Measurements from ENCODE around the gene PNPLA3. TPM values are rescaled to one million over a fixed set of nuclear protein-coding genes. Genes with fewer than 3 reads are reported as not detected.

Gene PNPLA3
- total RNA-seq, 4 donors from 2014 or later, result 0.32 TPM; not detected in 3

DNA sequence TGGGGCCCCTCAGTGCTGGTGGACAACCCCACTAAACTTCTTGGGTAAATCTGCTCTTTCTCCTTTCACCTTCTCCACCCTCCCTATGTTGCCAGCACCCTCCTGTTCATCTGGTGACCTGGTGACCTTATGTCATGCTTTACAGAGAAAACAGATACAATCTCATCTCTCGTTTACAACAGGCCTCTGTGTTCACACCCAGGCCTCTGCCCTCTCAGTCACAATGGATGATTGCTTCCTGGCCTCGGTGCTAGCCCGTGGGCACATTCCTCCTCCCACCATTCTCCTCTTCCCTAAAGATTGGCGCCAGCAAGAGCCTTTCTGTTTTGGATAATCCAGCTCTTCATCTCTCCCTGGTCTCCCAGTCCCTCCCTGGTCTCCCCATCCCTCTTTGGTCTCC is 12.3 kb upstream of the PNPLA3 start:
- Histone ChIP-seq H3K27me3 (peaks cover 5% of the 10 kb centered on the region), H3K4me3 (no peak overlapping the region), H3K36me3 (no peaks in the 10 kb centered on the region), H3K4me1 (no peaks in the 10 kb centered on the region), H3K27ac (no peak overlapping the region), H3K9me3 (no peaks in the 10 kb centered on the region)
- in situ Hi-C loops (cut with MboI; ENCODE audit: low pct_ligation_motif_present in 1 of 4, low pct_unique_long_range_greater_than_20kb in 1 of 4, low sequenced_read_pairs in 3 of 4), result no loop called here
- intact Hi-C loops (cut with DNase I; ENCODE audit: low total_unique reads), result no loop called here
- no peak for DNase-seq
- 9 to 20% methylated on average over 4 of the region's 4 CpGs for WGBS, 2 donors (ENCODE audit: low coverage in 1 of 2)
- TF ChIP-seq, protein P1, sequence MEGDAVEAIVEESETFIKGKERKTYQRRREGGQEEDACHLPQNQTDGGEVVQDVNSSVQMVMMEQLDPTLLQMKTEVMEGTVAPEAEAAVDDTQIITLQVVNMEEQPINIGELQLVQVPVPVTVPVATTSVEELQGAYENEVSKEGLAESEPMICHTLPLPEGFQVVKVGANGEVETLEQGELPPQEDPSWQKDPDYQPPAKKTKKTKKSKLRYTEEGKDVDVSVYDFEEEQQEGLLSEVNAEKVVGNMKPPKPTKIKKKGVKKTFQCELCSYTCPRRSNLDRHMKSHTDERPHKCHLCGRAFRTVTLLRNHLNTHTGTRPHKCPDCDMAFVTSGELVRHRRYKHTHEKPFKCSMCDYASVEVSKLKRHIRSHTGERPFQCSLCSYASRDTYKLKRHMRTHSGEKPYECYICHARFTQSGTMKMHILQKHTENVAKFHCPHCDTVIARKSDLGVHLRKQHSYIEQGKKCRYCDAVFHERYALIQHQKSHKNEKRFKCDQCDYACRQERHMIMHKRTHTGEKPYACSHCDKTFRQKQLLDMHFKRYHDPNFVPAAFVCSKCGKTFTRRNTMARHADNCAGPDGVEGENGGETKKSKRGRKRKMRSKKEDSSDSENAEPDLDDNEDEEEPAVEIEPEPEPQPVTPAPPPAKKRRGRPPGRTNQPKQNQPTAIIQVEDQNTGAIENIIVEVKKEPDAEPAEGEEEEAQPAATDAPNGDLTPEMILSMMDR (IDR thresholded peaks at IDR 0.05), result no peak
- TF ChIP-seq EP300 (IDR thresholded peaks at IDR 0.05; ENCODE audit: low read depth) (no peak), POLR2A (IDR thresholded peaks at IDR 0.05) (no peak), POLR2AphosphoS5 (IDR thresholded peaks at IDR 0.05) (no peak)

DNA sequence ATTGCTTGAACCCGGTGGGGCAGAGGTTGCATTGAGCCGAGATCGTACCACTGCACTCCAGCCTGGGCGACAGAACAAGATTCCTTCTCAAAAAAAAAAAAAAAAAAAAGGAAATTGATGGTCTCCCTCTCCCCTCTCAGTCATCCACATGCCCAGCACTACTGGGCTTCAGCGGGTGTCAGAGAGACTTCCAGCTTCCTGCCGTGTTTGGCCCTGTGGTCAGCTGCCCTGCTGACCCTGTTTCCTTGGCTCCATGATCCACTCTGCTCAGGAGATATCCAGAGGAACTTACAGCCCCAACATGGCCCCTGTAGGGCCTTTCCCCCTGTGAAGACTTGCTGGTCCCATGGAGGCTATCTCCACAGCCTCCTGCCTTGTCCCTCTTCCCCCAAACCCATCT is 6.1 kb upstream of the PNPLA3 start:
- Histone ChIP-seq H3K27me3 (peaks cover 13% of the 10 kb centered on the region), H3K9me3 (no peaks in the 10 kb centered on the region), H3K4me3 (no peak overlapping the region), H3K36me3 (no peaks in the 10 kb centered on the region), H3K27ac (no peak overlapping the region), H3K4me1 (no peaks in the 10 kb centered on the region)
- no peak for TF ChIP-seq POLR2A (IDR thresholded peaks at IDR 0.05)
- TF ChIP-seq EP300 (IDR thresholded peaks at IDR 0.05; ENCODE audit: low read depth), result no peak
- TF ChIP-seq POLR2AphosphoS5 (IDR thresholded peaks at IDR 0.05), result no peak
- TF ChIP-seq, protein P1 (IDR thresholded peaks at IDR 0.05), result no peak
- in situ Hi-C loops (cut with MboI; ENCODE audit: low pct_ligation_motif_present in 1 of 4, low pct_unique_long_range_greater_than_20kb in 1 of 4, low sequenced_read_pairs in 3 of 4) (no loop called here), intact Hi-C loops (cut with DNase I; ENCODE audit: low total_unique reads) (no loop called here)
- DNase-seq, result no peak
- 85% methylated on average over 6 of the region's 6 CpGs; no CpG with 5 or more reads in 1 of the 2 donors for WGBS, 2 donors (ENCODE audit: low coverage in 1 of 2)

DNA sequence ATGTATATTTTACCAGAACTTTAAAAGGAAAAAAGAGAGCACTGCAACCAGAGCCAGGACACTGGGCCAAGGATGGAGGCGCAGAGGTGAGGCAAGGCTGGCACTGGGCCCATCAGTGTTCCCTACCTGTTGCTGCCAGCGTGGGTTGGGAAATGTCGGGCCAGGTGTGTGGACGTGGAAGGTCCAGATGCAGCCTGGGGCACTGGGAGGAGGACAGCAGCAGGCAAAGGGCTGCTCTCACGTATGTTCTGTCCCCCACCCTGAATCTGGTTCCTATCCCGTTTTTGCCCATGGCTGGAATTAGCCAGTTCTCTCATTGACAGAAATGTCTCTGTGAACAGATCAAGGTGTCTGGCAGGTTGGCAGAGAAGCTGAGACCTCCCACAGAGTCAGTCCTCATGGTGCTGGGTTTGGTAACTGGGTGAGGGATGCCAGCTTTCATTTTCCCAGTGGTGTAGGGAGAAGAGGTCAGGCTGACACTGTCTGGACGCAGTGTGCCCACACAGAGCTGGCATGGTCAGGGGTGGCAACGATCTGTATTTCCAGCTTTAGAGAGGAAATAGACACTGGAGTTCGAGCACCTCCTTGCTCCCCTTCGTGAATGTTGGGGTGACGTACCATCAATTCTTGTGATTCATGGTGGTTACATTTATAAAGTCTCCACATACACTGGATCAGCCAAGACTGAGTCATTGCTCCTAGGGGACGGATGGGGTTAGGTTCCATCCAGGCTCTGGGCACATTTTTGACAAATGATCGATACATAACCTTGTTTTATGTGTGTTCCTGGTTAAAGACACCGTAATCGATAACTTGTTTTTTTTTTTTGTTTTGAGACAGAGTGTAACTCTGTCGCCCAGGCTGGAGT is 4.3 kb upstream of the PNPLA3 start:
- peaks cover 3 to 12% (median 9%) of the 10 kb centered on the region in 4 donors for H3K4me1 ChIP-seq
- intact Hi-C loops (cut with DNase I; ENCODE audit: low total_unique reads), result no loop called here
- no peak for DNase-seq
- no peak overlapping the region for H3K4me3 ChIP-seq
- 75% methylated on average over 16 of the region's 16 CpGs; no CpG with 5 or more reads in 1 of the 2 donors for WGBS, 2 donors (ENCODE audit: low coverage in 1 of 2)
- H3K9me3 ChIP-seq, result no peaks in the 10 kb centered on the region
- H3K27ac ChIP-seq, result no peak overlapping the region
- TF ChIP-seq POLR2A (IDR thresholded peaks at IDR 0.05) (no peak), EP300 (IDR thresholded peaks at IDR 0.05; ENCODE audit: low read depth) (no peak), POLR2AphosphoS5 (IDR thresholded peaks at IDR 0.05) (no peak)
- TF ChIP-seq, protein P1 (IDR thresholded peaks at IDR 0.05), result no peak
- H3K36me3 ChIP-seq, result no peaks in the 10 kb centered on the region
- H3K27me3 ChIP-seq, result peaks cover 18% of the 10 kb centered on the region
- in situ Hi-C loops (cut with MboI; ENCODE audit: low pct_ligation_motif_present in 1 of 4, low pct_unique_long_range_greater_than_20kb in 1 of 4, low sequenced_read_pairs in 3 of 4), result no loop called here

DNA sequence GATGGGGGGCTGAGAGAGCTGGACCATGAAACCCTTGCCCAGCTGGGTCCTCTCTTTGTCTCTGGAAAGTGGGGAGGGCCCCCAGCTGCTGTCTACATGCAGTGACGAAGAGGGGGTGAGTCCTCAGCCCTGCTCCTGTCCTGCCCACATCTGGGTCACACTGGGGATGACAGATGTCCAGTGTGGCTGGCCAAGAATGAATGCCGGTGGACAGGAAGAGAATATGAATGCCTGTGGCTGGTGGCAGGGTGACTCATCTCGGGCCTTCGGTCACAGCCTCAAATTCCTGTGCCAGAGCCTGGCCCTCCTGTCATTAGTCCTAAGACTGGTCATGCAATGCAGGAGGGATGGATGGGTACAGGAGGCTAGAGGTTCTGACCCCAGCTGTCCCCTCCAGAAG is 2.2 kb upstream of the PNPLA3 start:
- Histone ChIP-seq H3K4me1 (peaks cover 3 to 13% (median 10%) of the 10 kb centered on the region in 4 donors), H3K27ac (no peak overlapping the region), H3K27me3 (peaks cover 20% of the 10 kb centered on the region), H3K4me3 (no peak overlapping the region), H3K9me3 (no peaks in the 10 kb centered on the region), H3K36me3 (no peaks in the 10 kb centered on the region)
- in situ Hi-C loops (cut with MboI; ENCODE audit: low pct_ligation_motif_present in 1 of 4, low pct_unique_long_range_greater_than_20kb in 1 of 4, low sequenced_read_pairs in 3 of 4) (no loop called here), intact Hi-C loops (cut with DNase I; ENCODE audit: low total_unique reads) (no loop called here)
- TF ChIP-seq POLR2A (IDR thresholded peaks at IDR 0.05), result no peak
- TF ChIP-seq POLR2AphosphoS5 (IDR thresholded peaks at IDR 0.05), result no peak
- no peak for TF ChIP-seq EP300 (IDR thresholded peaks at IDR 0.05; ENCODE audit: low read depth)
- TF ChIP-seq, protein P1 (IDR thresholded peaks at IDR 0.05), result no peak
- DNase-seq, result no peak
- 63% methylated on average over 4 of the region's 4 CpGs; no CpG with 5 or more reads in 1 of the 2 donors for WGBS, 2 donors (ENCODE audit: low coverage in 1 of 2)

Data from transverse colon (tissue), 4 donors.